NCI-H2196 (cell line): ENCODE data around the gene SLC16A9.

ENCODE experiments used
- DNase-seq: peaks from one replicate; lab custom pipeline; 2025; ENCODE audit not compliant: unreplicated experiment; lab: John Stamatoyannopoulos, UW

SLC16A9 gene

DNA sequence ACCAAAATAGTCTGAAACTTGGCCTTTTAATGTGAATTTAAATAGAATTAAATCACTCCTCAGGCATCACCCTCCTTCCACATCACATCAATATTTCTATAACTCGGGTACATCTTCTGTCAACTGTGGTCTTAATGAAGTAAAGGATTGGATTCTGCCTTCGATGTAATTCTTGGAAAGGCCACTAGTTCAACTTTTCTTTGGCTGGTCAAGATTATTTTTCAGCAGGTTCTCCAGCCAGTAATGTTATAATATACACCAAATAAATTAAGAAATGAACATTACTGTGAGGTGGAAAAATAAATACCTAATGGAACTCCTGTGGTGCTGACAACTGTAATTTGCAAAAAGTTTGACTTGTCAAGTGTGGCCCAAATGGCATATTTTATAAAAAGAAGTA lies 9.7 kb upstream of the SLC16A9 start:
- no peak for DNase-seq

DNA sequence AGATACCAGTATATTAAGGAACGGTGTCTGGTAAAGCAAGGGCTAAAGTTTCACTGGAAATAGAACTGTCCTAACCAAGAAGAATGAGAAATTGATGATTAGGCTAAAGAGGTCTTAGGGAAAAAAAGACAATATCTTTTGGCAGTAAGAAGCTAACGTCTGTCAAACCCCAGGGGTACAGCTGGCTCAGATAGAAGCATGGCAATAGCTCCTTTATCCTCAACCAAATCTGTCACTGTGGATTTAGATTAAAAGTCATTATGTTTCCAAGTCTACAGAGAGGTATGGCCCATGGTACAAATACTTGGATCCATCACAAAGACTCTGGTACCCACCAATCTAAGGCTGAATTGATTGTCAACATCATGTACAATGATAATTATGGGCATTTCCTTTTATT lies 8.6 kb upstream of the SLC16A9 start:
- DNase-seq, result no peak

DNA sequence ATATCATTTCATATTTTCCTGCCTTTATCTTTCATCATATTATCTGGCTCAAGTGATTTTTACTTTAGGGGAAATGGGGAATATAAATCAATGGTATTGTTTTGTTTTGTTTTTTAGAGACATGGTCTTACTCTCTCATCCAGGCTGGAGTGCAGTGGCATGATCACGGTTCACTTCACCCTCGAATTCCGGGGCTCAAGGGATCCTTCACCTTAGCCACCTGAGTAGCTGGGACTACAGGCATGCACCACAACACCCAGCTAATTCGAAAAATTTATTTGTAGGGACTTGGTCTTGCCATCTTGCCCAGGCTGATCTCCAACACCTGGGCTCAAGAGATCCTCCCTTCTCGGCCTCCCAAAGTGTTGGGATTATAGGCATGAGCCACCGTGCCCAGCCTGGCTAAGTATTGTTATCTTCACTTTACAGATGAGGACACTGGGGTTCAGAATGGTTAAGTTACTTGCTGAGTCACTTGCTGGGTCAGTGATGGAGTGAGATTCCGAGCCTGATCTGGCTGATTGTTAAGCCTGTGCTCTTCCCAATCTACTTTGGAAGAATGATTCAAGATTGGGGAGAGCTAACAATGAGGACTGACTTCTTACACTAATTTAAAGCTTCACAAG lies 3.7 kb upstream of the SLC16A9 start:
- DNase-seq, result no peak

DNA sequence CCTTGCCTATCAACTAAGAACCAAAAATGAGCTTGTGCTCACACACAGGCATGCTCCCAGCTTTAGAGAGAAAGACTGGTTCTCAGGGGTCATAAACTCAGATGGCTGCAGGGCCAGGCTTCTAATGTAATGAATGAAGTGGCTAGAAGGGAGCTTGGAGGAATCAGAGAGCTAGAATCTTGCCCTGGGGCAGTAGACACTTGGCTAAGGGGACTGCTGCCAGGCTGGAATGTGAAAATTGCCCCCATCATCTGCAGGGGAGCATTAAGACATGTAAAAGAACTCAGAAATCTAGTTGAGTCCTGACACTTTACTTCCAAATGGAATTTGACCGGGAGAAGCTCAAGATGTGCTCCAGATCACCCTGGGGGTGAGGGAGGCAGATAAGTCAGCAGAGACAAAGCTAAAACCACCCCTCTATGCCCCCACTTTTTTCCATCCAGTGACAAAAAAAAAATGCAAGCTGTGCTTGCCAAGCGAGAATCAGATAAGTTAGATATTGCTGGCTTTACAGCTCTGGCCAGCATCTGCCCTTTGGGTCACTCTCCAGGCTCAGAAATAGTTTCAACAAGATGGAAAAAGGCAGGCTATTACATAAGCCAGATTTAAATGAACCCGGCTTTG lies 2.3 kb upstream of the SLC16A9 start:
- DNase-seq, result no peak

DNA sequence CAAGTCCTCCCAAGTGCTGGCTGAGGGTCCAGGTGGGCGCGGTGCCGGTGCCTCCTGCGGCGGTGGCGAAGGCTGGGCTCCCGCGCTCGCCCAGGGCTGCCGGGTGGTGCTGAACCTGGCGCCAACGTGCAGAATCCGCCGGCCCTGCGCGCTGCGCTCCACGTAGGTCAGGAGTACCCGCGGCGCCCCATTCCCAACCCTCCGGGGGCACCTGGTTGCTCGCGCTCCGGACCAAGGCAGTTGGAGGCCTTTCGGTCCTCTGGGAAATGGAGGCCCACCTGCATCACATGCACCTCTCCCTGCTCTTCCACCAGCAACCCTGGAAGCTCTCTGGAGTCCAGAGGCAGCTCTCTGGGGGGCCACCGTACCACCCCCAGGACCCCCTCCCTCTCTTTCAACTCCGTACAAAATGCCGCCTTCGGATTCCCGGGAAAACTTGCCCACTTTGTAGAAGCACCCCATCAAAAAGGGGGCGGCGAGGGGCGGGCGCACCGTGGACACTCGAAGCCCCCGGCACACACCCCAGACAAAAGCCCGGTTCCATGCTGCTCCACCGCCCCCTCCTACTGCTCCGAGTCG lies 745 bp downstream of the SLC16A9 start:
- DNase-seq, result no peak

DNA sequence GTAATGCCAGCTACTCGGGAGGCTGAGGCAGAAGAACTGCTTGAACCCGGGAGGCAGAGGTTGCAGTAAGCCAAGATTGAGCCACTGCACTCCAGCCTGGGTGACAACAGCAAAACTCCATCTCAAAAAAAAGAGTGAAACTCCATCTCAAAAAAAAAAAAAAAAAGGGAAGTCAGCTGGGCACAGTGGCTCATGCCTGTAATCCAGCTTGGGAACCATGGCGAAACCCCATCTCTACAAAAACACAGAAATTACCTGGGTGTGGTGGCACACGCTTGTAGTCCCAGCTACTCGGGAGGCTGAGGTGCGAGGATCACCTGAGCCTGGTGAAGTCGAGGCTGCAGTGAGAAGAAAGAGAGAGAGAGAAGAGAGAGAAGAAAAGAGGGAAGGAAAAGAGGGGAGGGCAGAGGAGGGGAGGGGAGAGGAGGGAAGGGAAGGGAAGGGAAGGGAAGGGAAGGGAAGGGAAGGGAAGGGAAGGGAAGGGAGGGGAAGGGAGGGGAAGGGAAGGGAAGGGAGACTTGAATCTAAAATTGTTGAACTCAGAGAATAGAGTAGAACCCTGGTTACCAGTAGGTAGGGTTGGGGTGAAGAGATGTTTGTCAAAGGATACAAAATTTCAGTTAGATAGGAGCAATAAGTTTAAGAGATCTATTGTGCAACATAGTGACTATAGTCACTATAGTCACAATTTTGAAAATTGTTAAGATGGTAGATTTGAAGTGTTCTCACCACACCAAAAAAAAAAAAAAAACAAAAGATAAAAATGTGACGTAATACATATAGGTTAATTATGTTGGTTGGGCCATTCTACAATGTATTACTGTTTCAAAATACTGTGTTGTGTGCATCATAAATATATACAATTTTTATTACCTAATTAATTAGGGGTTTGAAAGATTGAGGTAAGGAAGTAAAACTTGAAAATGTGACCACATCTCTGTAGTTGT lies 2.5 kb downstream of the SLC16A9 start:
- DNase-seq, result no peak

DNA sequence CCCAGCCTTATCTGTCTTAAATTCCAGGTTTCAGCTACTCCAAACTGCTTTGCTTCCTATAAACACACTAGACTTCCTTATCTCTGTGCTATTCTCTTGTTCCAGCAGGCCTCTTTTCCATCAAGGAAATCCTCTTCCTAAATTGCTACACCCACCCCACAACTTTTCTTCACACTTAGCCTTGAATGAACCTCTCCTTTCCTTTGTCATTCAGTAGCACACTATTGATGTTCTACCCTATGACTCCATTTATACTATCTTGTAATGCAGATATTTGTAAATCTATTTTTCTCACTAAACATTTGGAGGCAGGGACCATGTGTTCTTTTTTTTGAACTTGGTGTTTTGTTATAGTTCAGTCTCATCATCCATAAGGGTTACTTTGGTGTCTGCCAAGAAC lies 3.7 kb downstream of the SLC16A9 start:
- DNase-seq, result no peak

DNA sequence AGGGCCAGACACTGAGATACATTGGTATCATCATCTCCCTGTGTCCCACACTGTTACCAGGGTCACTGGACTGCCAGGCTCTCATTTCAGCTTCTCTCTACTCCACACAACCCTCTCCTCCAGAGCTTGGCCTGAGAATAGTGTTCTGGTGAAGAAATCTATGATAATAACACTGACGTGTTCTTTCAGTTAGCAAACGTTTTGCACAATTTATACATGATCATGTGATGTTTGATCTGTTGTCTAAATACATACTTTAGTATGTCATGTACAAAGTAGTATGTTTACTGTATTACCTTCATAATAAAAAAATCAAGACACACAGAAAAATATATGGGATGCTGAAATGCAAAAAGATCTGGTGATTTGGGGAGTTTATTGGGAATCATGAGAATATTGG lies 5.0 kb downstream of the SLC16A9 start:
- DNase-seq, result no peak

DNA sequence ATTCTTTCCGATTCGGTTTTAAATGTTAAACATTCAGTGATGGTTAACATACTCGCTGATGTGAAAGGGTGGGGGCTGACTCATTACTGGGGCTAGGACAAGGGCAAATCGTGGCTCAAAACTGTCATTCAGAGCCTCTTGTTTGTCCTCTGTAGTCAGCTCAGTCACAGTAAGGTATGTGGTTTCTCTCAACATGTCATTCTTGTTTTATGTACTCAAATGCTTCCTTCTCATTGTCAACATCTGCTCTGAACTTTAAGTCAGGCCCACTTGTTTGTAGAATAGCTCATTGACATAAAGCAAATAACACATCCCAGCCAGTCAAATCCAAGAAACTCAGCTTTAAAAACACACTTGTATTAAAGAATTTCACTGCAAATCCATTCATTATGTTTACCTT lies 7.3 kb downstream of the SLC16A9 start:
- no peak for DNase-seq

DNA sequence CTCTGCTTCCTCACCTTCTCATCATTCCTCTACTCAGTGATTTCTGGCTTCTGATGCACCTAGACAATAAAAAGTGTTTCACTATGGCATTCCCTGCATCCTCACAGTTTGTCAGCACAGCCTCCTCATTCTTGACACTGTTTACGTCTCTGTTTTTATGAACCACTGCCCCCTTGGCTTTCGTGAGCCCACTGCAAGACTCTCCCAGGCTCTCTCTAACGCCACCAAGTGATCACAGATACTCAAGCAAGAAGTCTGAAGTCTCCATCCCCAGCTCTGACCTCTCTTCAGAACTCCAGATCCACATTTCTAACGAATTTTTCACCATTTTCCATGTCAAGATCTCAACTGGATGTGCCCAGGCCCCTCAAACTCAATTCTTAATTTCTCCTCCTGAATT lies 8.9 kb downstream of the SLC16A9 start:
- no peak for DNase-seq

DNA sequence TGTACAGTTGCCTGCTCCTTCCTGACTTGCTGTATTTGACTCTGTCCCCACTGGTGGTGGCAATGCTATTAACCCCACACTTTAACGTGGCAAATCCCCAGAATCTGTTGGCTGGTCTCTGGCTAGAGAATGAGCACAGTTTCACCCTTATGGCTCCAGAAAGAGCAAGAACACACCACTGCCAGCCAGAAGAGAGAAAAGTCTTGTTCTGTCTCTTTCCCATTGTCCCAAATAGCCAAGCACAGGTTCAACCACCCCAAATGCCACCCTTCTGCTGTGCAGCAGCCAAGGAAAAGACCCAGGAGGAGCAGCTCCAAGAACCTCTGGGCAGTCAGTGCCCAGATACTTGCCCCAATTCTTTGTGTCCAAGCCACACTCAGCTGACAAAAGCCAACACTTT lies 11.3 kb downstream of the SLC16A9 start:
- no peak for DNase-seq

DNA sequence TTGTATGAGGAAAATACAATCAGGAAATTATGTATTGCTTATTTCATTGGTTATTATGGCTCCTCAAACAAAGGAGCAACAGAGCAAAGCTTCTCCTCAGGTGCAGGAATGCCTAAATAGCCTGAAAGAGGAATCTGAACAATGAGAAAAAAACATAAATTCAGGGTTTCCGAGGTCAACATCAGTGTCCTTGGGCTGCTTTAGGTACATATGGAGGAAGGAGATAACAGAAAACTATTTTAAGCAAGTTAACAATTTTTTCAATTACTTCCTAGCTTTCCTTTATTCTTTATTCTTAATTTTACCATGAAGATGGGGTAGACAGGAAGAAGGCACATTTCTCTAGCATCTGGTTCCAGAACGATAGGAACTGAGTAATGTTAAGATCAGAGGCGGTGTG lies 14.0 kb downstream of the SLC16A9 start:
- DNase-seq, result no peak

DNA sequence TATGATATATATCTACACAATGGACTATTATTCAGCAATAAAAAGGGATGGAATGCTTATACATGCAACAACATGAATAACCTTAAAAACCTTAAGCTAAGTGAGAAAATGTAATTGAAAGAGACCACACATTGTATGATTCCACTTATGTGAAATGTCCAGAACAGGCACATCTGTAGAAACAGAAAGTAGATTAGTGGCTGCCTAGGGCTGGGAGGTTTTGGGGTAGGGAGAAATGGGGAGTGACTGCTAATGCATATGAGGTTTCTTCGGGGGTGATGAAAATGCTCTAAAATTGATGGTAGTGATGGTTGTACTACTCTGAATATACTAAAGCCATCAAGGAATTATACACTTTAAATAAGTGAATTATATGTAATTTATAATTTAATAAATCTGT lies 14.7 kb downstream of the SLC16A9 start:
- no peak for DNase-seq

DNA sequence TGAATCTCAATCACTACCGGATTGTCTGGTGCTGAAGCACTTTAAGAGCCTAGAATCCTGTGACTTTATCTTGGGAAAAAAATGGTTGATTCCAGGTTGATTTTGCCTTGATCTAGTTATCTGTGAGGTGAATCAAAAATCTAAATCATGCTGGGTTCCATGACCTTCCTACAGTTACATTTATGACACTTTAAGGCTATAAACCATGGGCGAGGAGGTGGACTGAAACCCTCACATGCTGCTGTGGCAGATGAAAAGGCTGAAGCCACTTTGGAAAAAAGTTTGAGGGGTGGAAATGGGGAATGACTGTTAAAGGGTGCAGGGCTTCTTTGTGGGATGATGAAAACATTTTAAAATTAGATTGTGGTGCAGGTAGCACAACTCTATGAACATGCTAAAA lies 17.5 kb downstream of the SLC16A9 start:
- no peak for DNase-seq

DNA sequence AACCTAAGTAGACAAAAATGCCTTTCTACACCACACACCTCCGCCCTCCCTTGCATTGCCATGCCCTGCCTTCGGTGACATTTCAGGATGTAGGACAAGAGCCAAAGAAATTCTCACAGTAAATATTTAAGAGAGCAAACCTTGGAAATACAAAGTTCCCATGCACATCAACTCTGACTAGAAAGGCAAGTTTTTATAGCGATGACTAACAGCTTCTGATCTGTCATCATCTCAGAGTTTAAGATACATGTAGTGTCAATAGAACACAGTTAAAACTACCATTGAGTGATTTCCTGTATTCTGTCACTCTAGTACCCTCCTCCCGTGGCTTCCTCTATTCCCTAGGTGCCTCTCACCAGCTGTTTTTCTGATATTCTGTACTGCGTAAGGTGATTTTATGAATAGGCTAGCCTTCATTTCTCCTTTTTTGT lies 20.7 kb downstream of the SLC16A9 start:
- DNase-seq, result no peak

DNA sequence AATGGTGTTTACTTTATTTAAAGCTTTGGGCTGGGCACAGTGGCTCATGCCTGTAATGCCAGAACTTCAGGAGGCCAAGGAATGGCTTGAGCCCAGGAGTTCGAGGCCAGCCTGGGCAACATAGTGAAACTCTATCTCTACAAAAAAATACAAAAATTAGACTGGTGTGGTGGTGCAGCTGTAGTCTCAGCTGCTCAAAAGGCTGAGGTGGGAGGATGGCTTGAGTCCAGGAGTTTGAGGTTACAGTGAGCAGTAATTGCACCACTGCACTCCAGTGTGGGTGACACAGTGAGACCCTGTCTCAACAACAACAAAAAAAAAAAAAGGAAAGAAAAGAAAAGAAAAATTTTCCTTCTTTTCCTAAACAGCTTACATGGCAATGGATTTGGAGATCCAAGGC lies 22.0 kb downstream of the SLC16A9 start:
- no peak for DNase-seq

DNA sequence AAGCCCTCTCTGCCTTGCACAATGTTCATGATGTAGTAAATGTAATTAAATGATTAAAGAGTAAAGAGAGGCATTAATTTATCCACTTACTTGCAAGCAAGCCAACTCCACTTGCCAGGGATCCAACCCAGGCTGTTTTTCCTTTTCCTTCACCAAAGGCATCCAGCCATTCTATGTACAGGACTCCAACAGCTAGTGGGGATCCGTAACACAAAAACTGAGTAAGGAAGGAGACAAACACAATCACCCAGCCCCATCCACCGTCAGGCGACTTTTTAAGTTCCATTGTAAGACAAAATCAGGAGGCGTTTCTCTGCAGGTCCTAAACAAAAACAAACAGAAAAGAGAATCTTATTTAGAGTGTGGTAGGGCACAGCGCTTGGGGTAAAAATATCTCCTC lies 25.6 kb downstream of the SLC16A9 start:
- DNase-seq, result no peak

DNA sequence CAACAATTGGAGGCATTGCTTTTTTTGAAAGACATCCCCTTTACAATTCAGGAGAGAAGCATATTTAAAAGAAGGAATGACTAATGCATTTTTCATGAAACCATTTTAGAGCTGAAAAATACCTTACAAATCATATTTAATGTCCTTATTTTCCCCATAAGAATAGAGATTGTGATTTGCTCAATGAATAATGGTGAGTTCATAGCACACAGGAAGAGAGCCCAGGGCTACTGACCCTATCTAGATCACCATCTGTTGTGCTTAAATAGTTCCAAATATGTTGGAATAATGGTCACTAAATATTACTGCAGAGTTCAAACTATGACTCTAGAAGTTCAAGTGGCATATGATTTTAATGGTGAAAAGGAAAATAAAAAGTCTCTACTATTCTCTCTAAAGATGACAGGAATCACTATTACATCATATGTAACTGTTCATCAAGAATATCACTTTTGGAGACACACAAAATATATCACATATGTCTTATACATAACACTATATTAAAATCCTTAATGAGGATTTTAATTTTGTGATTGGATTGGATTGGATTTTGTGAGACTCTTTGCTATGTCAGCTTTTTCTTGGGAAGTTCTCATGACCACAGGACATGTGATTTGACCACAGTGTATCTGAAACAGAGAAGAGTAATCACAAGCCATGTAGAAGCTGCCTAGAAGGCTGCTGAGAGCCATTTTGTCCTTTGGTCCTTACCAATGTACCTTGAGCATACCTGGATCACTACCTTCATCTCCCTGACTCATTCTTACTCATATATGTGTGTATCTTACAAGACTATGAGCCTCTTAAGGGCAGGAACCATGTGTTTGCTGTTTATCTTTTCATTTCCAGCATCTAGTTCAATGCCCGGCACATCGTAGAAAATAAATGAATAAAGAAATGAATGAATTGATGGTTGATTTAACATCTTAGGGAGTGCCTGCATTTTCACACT lies 26.4 kb downstream of the SLC16A9 start:
- no peak for DNase-seq

DNA sequence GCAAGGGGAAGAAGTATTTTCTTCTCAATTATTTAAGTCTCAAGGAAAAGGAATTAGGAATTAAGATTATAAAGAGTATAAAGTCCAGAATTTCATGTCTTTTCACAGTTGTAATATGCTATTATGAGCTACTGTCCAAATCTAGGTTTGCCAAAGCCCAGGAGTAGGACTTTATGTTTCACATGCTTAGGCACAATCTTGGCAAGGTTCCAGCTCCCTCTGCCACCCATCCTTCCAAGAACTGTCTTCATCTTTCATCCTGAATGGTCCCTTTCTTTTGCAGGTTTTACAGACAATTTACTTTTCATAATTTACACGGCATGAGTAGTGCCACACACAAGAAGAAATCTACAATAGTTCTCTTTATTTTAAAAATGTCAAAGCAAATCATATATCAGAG lies 29.5 kb downstream of the SLC16A9 start:
- DNase-seq, result no peak

DNA sequence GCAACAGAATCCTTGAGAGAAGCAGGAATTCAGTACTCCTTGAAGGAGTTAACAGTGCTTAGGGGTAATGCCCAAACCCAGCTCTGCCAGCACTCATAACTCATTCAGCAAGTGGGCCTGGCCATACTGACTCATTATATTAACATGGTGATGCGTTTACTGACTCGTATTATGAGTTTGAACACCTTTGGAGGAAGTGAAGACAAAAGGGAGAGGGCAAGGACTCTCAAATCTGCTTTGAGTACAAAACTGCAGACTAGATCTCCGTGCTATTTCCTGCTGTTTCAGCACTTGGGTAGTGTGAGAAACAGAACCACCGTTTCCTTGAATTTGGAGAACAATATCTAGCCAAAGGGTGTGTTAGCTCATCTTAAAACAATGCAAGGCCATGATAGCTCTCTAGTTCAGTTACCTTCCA lies 30.8 kb downstream of the SLC16A9 start:
- no peak for DNase-seq
